DMS79 treated with DMSO at 0.1 percent for 48 hours (cell line): Measurements from ENCODE around the gene ITPRIPL1.
A peak's percentile ranks its signal among the peaks of the same experiment; 100 is the strongest.

ENCODE experiments used
- DNase-seq: peaks from one replicate; lab custom pipeline; 2025; lab: John Stamatoyannopoulos, UW

The ITPRIPL1 gene

GRCh38 chr2:96320728-96321622 is 4.1 kb upstream of the ITPRIPL1 start:
- DNase-seq, result peak; percentile 11

- DNase-seq, result no peak
These were observed 1.3 kb upstream of the ITPRIPL1 start for GRCh38 chr2:96323849-96324248.

- no peak for DNase-seq
These were observed 436 bp upstream of the ITPRIPL1 start for GRCh38 chr2:96324721-96325040.

GRCh38 chr2:96325884-96326255 is 753 bp downstream of the ITPRIPL1 start:
- no peak for DNase-seq

GRCh38 chr2:96326564-96326963 is 1.4 kb downstream of the ITPRIPL1 start:
- DNase-seq, result no peak

GRCh38 chr2:96326990-96327820 is 2.1 kb downstream of the ITPRIPL1 start:
- DNase-seq, result no peak

GRCh38 chr2:96329456-96329855 is 4.3 kb downstream of the ITPRIPL1 start:
- DNase-seq, result peak; percentile 68

GRCh38 chr2:96329874-96330273 is 4.8 kb downstream of the ITPRIPL1 start:
- no peak for DNase-seq

- DNase-seq, result peak; percentile 94
These were observed 5.3 kb downstream of the ITPRIPL1 start for GRCh38 chr2:96330407-96330806.

- DNase-seq, result no peak
These were observed 8.6 kb downstream of the ITPRIPL1 start for GRCh38 chr2:96333708-96334107.

GRCh38 chr2:96336104-96336775 is 11.1 kb downstream of the ITPRIPL1 start:
- DNase-seq, result no peak

- no peak for DNase-seq
These were observed 11.8 kb downstream of the ITPRIPL1 start for GRCh38 chr2:96336873-96337272.

GRCh38 chr2:96340493-96341414 is 15.6 kb downstream of the ITPRIPL1 start:
- no peak for DNase-seq

GRCh38 chr2:96341641-96342040 is 16.5 kb downstream of the ITPRIPL1 start:
- no peak for DNase-seq

- no peak for DNase-seq
These were observed 17.0 kb downstream of the ITPRIPL1 start for GRCh38 chr2:96342085-96342484.

GRCh38 chr2:96344011-96344410 is 18.9 kb downstream of the ITPRIPL1 start:
- DNase-seq, result no peak

- DNase-seq, result no peak
These were observed 20.3 kb downstream of the ITPRIPL1 start for GRCh38 chr2:96345438-96345837.

- no peak for DNase-seq
These were observed 20.8 kb downstream of the ITPRIPL1 start for GRCh38 chr2:96345868-96346462.

GRCh38 chr2:96347395-96347794 is 22.3 kb downstream of the ITPRIPL1 start:
- DNase-seq, result no peak

GRCh38 chr2:96353032-96353561 is 28.0 kb downstream of the ITPRIPL1 start:
- peak; percentile 49 for DNase-seq

- no peak for DNase-seq
These were observed 28.5 kb downstream of the ITPRIPL1 start for GRCh38 chr2:96353606-96354101.
